Kidney epithelial cell (primary cell): ENCODE measurements around the gene THTPA. TPM values are rescaled to one million over a fixed set of nuclear protein-coding genes. Genes with fewer than 3 reads are reported as not detected.
"Not testable (repeated sequence)": the region's sequence is repeated elsewhere in the genome, so short reads cannot be mapped to it uniquely, and the experiment has no call there.

Source experiments
- DNase-seq: peaks from one replicate; pipeline ENCODE4 v3.0.0-alpha.2; 2010; ENCODE audit warnings: low read depth
- H3K27me3 ChIP-seq: 2 replicates; pipeline ENCODE4 v1.6.0; 2011; ENCODE audit warnings: low read length; ENCODE audit not compliant: control insufficient read depth, insufficient read depth
- H3K36me3 ChIP-seq: 2 replicates; pipeline ENCODE4 v1.5.1; 2011; ENCODE audit warnings: low read length; ENCODE audit not compliant: control insufficient read depth, insufficient read depth
- H3K4me3 ChIP-seq: 2 replicates; pipeline ENCODE4 v1.5.1; 2011; ENCODE audit warnings: low read depth, mild to moderate bottlenecking, control low read depth, low read length
- total RNA-seq: library from RNA; depleted of rRNA; stranded (reverse); fragments of >200 nt; gene quantifications from 2 replicates; pipeline ENCODE4 v1.2.3, GENCODE V29; 2015
- TF ChIP-seq, protein P1 (sequence below): IDR thresholded peaks from 2 replicates; pipeline ENCODE4 v1.5.1; 2011; ENCODE audit warnings: mild to moderate bottlenecking, moderate library complexity, low read length, control low read depth, inconsistent platforms; ENCODE audit not compliant: insufficient read depth, poor library complexity, severe bottlenecking

The THTPA gene
- total RNA-seq, 1 donor from 2014 or later: 8.5 TPM

DNA sequence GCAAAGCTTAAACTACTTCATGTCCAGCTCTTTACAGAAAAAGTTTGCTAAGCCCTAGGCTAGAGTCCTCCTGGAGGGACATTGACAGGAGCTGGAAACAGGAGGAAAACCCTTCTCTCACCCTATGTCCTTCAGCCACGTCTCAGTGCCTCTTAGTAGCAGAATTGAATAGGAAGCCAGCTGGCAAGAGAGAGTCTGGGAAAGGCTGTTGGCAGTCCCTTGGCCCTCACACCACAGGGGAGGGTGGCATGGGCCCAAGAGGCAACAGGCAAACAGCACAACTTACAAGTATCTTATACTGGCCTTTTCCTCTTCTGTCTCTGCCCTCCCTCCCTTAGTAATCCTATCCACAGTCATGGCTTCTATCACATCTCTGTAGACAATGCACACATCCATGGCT is 52.4 kb downstream of the THTPA start:
- TF ChIP-seq, protein P1, sequence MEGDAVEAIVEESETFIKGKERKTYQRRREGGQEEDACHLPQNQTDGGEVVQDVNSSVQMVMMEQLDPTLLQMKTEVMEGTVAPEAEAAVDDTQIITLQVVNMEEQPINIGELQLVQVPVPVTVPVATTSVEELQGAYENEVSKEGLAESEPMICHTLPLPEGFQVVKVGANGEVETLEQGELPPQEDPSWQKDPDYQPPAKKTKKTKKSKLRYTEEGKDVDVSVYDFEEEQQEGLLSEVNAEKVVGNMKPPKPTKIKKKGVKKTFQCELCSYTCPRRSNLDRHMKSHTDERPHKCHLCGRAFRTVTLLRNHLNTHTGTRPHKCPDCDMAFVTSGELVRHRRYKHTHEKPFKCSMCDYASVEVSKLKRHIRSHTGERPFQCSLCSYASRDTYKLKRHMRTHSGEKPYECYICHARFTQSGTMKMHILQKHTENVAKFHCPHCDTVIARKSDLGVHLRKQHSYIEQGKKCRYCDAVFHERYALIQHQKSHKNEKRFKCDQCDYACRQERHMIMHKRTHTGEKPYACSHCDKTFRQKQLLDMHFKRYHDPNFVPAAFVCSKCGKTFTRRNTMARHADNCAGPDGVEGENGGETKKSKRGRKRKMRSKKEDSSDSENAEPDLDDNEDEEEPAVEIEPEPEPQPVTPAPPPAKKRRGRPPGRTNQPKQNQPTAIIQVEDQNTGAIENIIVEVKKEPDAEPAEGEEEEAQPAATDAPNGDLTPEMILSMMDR: no peak
- Histone ChIP-seq H3K36me3 (no peaks in the 10 kb centered on the region), H3K27me3 (peaks cover 2% of the 10 kb centered on the region), H3K4me3 (no peak overlapping the region)
- no peak for DNase-seq

DNA sequence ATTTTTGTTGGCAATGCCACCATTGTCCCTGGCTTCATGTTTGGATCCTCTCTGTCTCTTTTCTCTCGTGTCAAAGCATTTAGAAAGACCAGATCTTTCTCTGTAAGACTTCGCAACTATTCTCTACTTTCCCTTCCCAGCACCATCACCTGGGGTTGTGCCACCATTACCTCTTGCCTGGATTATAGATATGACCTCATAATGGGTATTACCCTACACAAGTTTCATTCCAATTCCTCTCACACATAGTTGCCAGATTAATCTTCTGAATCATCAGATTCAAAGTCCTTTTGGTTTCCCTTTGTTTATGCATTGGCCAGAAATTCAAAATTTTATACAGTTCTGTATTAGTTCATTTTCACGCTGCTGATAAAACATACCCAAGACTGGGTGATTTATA is 52.9 kb downstream of the THTPA start:
- Histone ChIP-seq H3K36me3 (no peaks in the 10 kb centered on the region), H3K27me3 (peaks cover 2% of the 10 kb centered on the region), H3K4me3 (no peak overlapping the region)
- no peak for DNase-seq
- TF ChIP-seq, protein P1: no peak

DNA sequence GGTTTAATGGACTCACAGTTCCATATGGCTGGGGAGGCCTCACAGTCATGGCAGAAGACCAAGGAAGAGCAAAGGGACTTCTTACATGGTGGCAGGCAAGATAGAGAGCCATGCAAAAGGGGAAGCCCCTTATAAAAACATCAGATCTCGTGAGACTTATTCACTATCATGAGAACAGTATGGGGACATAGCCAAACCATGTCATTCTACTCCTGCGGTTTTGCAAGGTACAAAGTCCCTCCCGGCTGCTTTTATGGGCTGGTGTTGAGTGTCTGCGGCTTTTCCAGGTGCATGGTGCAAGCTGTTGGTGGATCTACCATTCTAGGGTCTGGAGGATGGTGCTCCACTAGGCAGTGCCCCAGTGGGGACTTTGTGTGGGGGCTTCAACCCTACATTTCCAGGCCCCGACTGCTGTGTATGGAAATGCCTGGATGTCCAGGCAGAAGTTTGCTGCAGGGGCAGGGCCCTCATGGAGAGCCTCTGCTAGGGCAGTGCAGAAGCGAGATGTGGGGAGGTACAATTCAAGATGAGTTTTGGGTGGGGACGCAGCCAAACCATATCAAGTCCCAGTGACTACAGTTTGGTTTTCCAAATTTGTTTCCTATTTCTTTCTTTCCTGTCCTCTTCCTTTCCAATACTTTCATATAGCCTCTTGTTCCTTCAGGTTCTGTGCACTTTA is 53.5 kb downstream of the THTPA start:
- not testable (repeated sequence) for H3K36me3 ChIP-seq, DNase-seq, H3K4me3 ChIP-seq, H3K27me3 ChIP-seq

Other genes with a start within 250 kb of the THTPA start
- gene BCL2L2, start 249.4 kb upstream of the THTPA start, total RNA-seq: 16.2 and 21.3 TPM in 2 replicates
- gene PABPN1, start 234.8 kb upstream of the THTPA start, total RNA-seq: 61.4 and 70.7 TPM in 2 replicates
- 7.8 and 13.1 TPM in 2 replicates for gene SLC22A17, start 203.4 kb upstream of the THTPA start, total RNA-seq
- 10.8 and 15.4 TPM in 2 replicates for gene EFS, start 191.1 kb upstream of the THTPA start, total RNA-seq
- not detected in 2 replicates for gene IL25, start 183.5 kb upstream of the THTPA start, total RNA-seq
- gene CMTM5, start 179.2 kb upstream of the THTPA start, total RNA-seq: not detected in 2 replicates
- gene MYH6, start 148.0 kb upstream of the THTPA start, total RNA-seq: not detected in 2 replicates
- not detected in 2 replicates for gene MYH7, start 120.6 kb upstream of the THTPA start, total RNA-seq
- 43.4 and 48.1 TPM in 2 replicates for gene NGDN, start 86.6 kb upstream of the THTPA start, total RNA-seq
- 2.3 and 2.6 TPM in 2 replicates for gene ZFHX2, start 4.5 kb upstream of the THTPA start, total RNA-seq
- gene AP1G2, start 11.5 kb downstream of the THTPA start, total RNA-seq: 93.2 and 93.4 TPM in 2 replicates
- gene JPH4, start 22.5 kb downstream of the THTPA start, total RNA-seq: 1.0 and 1.1 TPM in 2 replicates
- 3.6 and 5.8 TPM in 2 replicates for gene DHRS2, start 80.1 kb downstream of the THTPA start, total RNA-seq